CD8-positive, alpha-beta memory T cell (primary cell): ENCODE data around the gene STPG3. TPM values are rescaled to one million over a fixed set of nuclear protein-coding genes. Genes with fewer than 3 reads are reported as not detected.

Source experiments
- CTCF ChIA-PET: fragments of 350-600 bp; sonication (Branson Sonifier 250); formaldehyde crosslinking; loops from one replicate; lab custom pipeline; 2021; ENCODE audit warnings: antibody characterized with exemption; lab: Charles Lee
- POLR2A ChIA-PET: fragments of 350-600 bp; sonication (Branson Sonifier 250); formaldehyde crosslinking; loops from one replicate; lab custom pipeline; 2021; ENCODE audit warnings: antibody characterized with exemption; lab: Charles Lee
- DNase-seq, 5 donors: peaks; one replicate each; pipeline versions ENCODE4 v3.0.0 to v3.0.0-alpha.2; 2020 to 2022; ENCODE audit warnings: mixed read lengths in 1 of 5
- H3K27ac ChIP-seq: one replicate; pipeline ENCODE4 v1.7.0; 2013; ENCODE audit warnings: low read depth, mild to moderate bottlenecking, low read length, moderate library complexity
- H3K27me3 ChIP-seq: 2 replicates; pipeline ENCODE4 v1.7.0; 2013; ENCODE audit warnings: low read length, mild to moderate bottlenecking; ENCODE audit not compliant: insufficient read depth, poor library complexity, severe bottlenecking
- H3K36me3 ChIP-seq: 2 replicates; pipeline ENCODE4 v1.7.0; 2013; ENCODE audit warnings: mild to moderate bottlenecking, low read length, moderate library complexity; ENCODE audit not compliant: insufficient read depth
- H3K4me1 ChIP-seq: 2 replicates; pipeline ENCODE4 v1.7.0; 2013; ENCODE audit warnings: mild to moderate bottlenecking, low read length, moderate library complexity; ENCODE audit not compliant: insufficient read depth
- H3K4me3 ChIP-seq: 2 replicates; pipeline ENCODE4 v1.7.0; 2013; ENCODE audit warnings: mild to moderate bottlenecking, low read length
- H3K9me3 ChIP-seq: 2 replicates; pipeline ENCODE4 v1.7.0; 2013; ENCODE audit warnings: mild to moderate bottlenecking, low read length
- H3K27ac Mint-ChIP-seq, 8 donors: one replicate each; pipeline ENCODE4 v1.8.0; 2020 to 2021; ENCODE audit warnings: mixed read lengths in 8 of 8, mild to moderate bottlenecking in 6 of 8, inconsistent platforms in 3 of 8, moderate library complexity in 3 of 8
- H3K27me3 Mint-ChIP-seq, 2 donors: one replicate each; pipeline ENCODE4 v1.8.0; 2020 to 2021; ENCODE audit warnings: mixed read lengths in 2 of 2, mild to moderate bottlenecking in 1 of 2, moderate library complexity in 1 of 2
- H3K36me3 Mint-ChIP-seq, 3 donors: one replicate each; pipeline ENCODE4 v1.8.0; 2020 to 2021; ENCODE audit warnings: mixed read lengths in 3 of 3, inconsistent platforms in 1 of 3, mild to moderate bottlenecking in 1 of 3
- H3K4me1 Mint-ChIP-seq, 3 donors: one replicate each; pipeline ENCODE4 v1.8.0; 2020 to 2021; ENCODE audit warnings: mixed read lengths in 3 of 3, inconsistent platforms in 1 of 3, mild to moderate bottlenecking in 1 of 3
- H3K4me3 Mint-ChIP-seq, 7 donors: one replicate each; pipeline ENCODE4 v1.8.0; 2020 to 2021; ENCODE audit warnings: mixed read lengths in 7 of 7, mild to moderate bottlenecking in 6 of 7, moderate library complexity in 4 of 7, inconsistent platforms in 2 of 7
- H3K9me3 Mint-ChIP-seq, 5 donors: one replicate each; pipeline ENCODE4 v1.8.0; 2020 to 2022; ENCODE audit warnings: mixed read lengths in 5 of 5, mild to moderate bottlenecking in 3 of 5, moderate library complexity in 2 of 5, inconsistent platforms in 1 of 5
- polyA plus RNA-seq: library from polyadenylated mRNA; unstranded; fragments of 300-500 nt; fragmentation: Illumina TruSeq; gene quantifications from one replicate; pipeline ENCODE4 v1.2.3, GENCODE V29; 2021
- total RNA-seq, 2 experiments: library from RNA; stranded (reverse); gene quantifications; one replicate each; pipeline ENCODE4 v1.2.3, GENCODE V29; 2021

The STPG3 gene
- total and polyA plus RNA-seq, 3 experiments from 2014 or later: 0.27 to 0.28 TPM; not detected in 1

DNA sequence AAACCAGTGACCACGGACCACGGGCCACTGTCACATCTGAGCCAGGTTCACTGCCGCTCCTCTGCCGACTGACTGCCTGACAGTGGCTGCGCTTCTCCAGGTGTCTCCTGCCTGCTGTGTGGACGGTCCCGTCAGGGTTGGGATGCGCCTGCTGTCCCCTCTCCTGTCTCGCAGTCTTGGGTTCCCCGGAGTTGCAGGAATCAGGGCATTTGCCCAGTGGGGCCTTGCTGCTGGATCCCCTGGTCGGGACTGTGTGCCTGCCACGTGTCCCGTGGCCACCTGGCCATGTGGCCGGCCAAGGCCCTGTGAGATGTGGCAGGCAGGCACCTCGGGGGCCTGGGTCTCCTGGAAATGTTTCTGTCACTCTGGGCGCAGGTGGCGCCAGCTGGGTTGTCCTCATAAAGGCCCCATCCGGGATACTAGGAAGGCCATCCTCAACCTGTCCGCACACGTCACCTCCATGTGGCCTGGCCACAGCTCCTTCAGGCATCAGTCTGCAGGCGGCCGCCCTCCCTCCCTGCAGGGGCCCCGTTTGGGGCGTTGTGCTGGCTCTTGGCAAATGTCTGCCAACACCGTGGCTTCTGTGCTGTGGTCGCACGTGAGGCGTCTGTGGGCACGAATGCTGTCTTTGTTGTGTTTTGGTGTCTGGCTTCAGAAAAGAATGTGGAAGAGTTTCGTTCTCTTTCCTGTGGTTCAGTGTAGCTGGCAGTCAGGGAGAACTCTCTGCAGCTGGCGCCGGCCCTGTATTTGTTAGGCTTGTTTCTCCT is 20.0 kb downstream of the STPG3 start:
- Histone ChIP-seq H3K36me3 (peaks cover 3% of the 10 kb centered on the region), H3K4me3 (no peak overlapping the region), H3K4me1 (peaks cover 14% of the 10 kb centered on the region), H3K27ac (no peak overlapping the region), H3K27me3 (no peaks in the 10 kb centered on the region), H3K9me3 (no peaks in the 10 kb centered on the region)
- peak overlapping the region in 2 of 7 donors; percentile 20 to 32 for H3K4me3 Mint-ChIP-seq
- POLR2A ChIA-PET: no interaction called here
- CTCF ChIA-PET: interaction anchor here (1.4 kb wide), 1 partner anchor 35 kb away, joined by 3 read pairs; no protein-coding TSS in a partner anchor
- H3K36me3 Mint-ChIP-seq: peaks cover 5 to 46% (median 14%) of the 10 kb centered on the region in 3 donors
- H3K27ac Mint-ChIP-seq: peak overlapping the region in 3 of 8 donors; percentile 6 to 75 (median 43)
- peak in 2 of 5 donors; percentile 24 to 71 for DNase-seq
- H3K27me3 Mint-ChIP-seq: peaks cover 4 to 5% of the 10 kb centered on the region in 2 donors
- peaks cover 6 to 18% (median 10%) of the 10 kb centered on the region in 3 donors for H3K4me1 Mint-ChIP-seq
- H3K9me3 Mint-ChIP-seq: no peaks in the 10 kb centered on the region

DNA sequence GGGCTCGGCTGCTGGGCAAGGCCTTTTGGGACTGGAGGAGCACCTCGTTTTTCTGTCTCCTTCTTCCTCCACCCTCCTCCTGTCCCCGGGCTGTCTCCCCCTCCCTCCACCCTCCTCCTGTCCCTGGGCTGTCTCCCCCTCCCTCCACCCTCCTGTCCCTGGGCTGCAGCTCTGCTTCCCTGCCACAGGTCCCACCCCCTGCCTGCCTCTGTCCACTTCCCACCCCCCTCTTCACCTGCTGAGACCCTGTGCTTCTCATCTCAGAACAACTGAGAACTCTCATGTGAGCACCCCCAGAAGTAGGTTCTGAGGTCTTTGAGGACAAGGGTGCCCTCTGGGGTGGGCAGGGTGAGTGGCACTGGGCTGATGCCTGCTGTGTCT is 20.6 kb downstream of the STPG3 start:
- H3K9me3 Mint-ChIP-seq: no peaks in the 10 kb centered on the region
- H3K27me3 Mint-ChIP-seq: peaks cover 4 to 5% of the 10 kb centered on the region in 2 donors
- Histone ChIP-seq H3K4me3 (no peak overlapping the region), H3K27me3 (no peaks in the 10 kb centered on the region), H3K4me1 (peaks cover 14% of the 10 kb centered on the region), H3K36me3 (no peaks in the 10 kb centered on the region), H3K9me3 (no peaks in the 10 kb centered on the region), H3K27ac (no peak overlapping the region)
- H3K36me3 Mint-ChIP-seq: peaks cover 5 to 42% (median 14%) of the 10 kb centered on the region in 3 donors
- H3K4me1 Mint-ChIP-seq: peaks cover 6 to 21% (median 10%) of the 10 kb centered on the region in 3 donors
- peak overlapping the region in 2 of 7 donors; percentile 32 to 70 for H3K4me3 Mint-ChIP-seq
- CTCF ChIA-PET: interaction anchor here (1.4 kb wide), 1 partner anchor 35 kb away, joined by 3 read pairs; no protein-coding TSS in a partner anchor
- DNase-seq: no peak
- POLR2A ChIA-PET: no interaction called here
- peak overlapping the region in 2 of 8 donors; percentile 6 to 43 for H3K27ac Mint-ChIP-seq

DNA sequence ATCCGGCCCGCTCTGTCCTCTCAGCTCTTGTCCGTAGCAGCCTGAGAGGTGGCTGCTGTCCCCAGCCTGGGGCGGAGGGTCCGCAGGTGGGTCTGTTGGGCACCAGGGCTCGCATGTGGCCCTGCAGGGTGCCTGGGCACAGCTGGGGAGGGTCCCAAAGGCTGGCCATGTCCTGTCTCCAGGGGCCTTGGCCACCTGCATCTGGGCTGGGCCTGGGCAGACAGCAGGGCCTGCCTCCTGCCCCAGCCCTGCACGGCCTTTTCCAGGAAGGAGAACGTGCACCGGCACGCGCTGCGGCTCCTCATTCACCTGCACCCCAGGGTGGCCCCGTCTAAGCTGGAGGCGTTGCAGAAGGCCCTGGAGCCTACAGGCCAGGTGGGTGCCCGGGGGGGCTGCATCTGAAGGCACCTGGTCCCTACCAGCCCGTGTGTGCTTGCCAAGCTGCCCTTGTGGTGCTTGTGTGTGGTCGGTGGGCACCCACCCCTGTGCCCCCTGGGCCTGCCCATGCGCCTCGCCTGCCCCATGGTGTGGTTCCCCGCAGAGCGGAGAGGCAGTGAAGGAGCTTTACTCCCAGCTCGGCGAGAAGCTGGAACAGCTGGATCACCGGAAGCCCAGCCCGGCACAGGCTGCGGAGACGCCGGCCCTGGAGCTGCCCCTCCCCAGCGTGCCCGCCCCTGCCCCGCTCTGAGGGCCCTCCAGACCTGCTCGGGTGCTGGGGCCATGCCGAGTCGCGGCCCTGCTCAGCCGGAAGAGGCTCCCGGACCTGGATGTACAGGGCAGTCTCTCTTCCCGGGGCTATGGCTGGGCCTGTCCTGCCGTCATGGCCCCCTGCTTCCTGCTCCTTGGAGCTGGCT is 21.4 kb downstream of the STPG3 start:
- Mint-ChIP-seq H3K27ac (peak overlapping the region in 1 of 8 donors; percentile 46), H3K4me1 (peaks cover 8 to 29% (median 10%) of the 10 kb centered on the region in 3 donors), H3K9me3 (no peaks in the 10 kb centered on the region), H3K27me3 (peaks cover 5% of the 10 kb centered on the region in 2 donors), H3K36me3 (peaks cover 5 to 36% (median 14%) of the 10 kb centered on the region in 3 donors), H3K4me3 (no peak overlapping the region)
- no peak overlapping the region for H3K4me3 ChIP-seq
- no peaks in the 10 kb centered on the region for H3K9me3 ChIP-seq
- no peak for DNase-seq
- no peaks in the 10 kb centered on the region for H3K36me3 ChIP-seq
- H3K27me3 ChIP-seq: no peaks in the 10 kb centered on the region
- H3K27ac ChIP-seq: no peak overlapping the region
- peaks cover 19% of the 10 kb centered on the region for H3K4me1 ChIP-seq
- CTCF ChIA-PET: interaction anchor here (1.4 kb wide), 1 partner anchor 36 kb away, joined by 3 read pairs; no protein-coding TSS in a partner anchor
- POLR2A ChIA-PET: no interaction called here

DNA sequence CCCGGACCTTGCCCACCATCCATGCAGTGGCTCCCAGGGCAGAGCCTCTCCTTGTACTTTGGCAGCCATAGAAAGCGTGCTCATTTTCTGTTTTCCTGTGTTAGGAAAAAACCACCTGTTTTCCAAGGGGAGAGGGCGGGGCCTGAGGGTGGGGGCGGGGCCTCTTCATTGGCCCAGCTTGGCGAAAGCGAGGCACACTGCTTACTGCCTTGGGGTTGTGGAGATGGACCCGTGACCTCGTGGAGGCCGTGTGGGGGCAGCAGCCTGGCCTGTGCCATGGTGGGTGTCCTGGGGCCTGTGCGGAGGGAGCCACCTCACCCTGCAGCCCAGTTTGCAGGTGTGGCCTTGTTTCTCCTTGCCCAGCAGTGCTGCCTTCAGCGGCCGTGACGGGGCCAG is 22.0 kb downstream of the STPG3 start:
- Histone ChIP-seq H3K4me3 (no peak overlapping the region), H3K9me3 (no peaks in the 10 kb centered on the region), H3K36me3 (no peaks in the 10 kb centered on the region), H3K27me3 (no peaks in the 10 kb centered on the region), H3K4me1 (peaks cover 25% of the 10 kb centered on the region), H3K27ac (no peak overlapping the region)
- POLR2A ChIA-PET: no interaction called here
- CTCF ChIA-PET: no interaction called here
- H3K4me3 Mint-ChIP-seq: no peak overlapping the region
- no peak for DNase-seq
- H3K27me3 Mint-ChIP-seq: peaks cover 5% of the 10 kb centered on the region in 2 donors
- peaks cover 5 to 29% (median 11%) of the 10 kb centered on the region in 3 donors for H3K36me3 Mint-ChIP-seq
- H3K9me3 Mint-ChIP-seq: no peaks in the 10 kb centered on the region
- H3K4me1 Mint-ChIP-seq: peaks cover 10 to 34% (median 10%) of the 10 kb centered on the region in 3 donors
- H3K27ac Mint-ChIP-seq: no peak overlapping the region

GRCh38 chr9:137273611-137274320 is 22.7 kb downstream of the STPG3 start:
- Histone ChIP-seq H3K4me1 (peaks cover 25% of the 10 kb centered on the region), H3K9me3 (no peaks in the 10 kb centered on the region), H3K27me3 (no peaks in the 10 kb centered on the region), H3K4me3 (no peak overlapping the region), H3K36me3 (no peaks in the 10 kb centered on the region), H3K27ac (no peak overlapping the region)
- ChIA-PET POLR2A (no interaction called here), CTCF (no interaction called here)
- Mint-ChIP-seq H3K36me3 (peaks cover 1 to 23% (median 9%) of the 10 kb centered on the region in 3 donors), H3K4me1 (peaks cover 6 to 34% (median 10%) of the 10 kb centered on the region in 3 donors), H3K27me3 (peaks cover 5% of the 10 kb centered on the region in 2 donors), H3K4me3 (no peak overlapping the region), H3K9me3 (no peaks in the 10 kb centered on the region), H3K27ac (peak overlapping the region in 2 of 8 donors; percentile 7 to 32)
- DNase-seq: no peak

DNA sequence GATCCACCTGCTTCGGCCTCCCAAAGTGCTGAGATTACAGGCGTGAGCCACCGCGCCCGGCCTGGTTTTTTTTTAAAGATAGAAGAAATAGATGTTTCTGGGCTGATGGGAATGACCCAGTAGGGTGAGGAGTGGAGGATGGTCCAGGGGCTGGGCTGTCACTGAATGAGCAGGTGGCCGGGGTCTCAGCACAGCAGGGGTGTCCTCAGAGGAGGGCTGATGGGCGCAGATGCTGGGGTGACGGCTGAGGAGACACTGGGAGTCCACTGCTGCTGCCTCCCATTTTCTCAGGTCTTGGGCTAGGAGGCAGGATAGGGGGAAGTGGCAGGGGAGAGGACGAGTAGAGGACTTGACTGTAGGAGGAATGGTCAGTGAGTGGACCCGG is 24.1 kb downstream of the STPG3 start:
- Histone ChIP-seq H3K27me3 (no peaks in the 10 kb centered on the region), H3K4me1 (peaks cover 25% of the 10 kb centered on the region), H3K36me3 (no peaks in the 10 kb centered on the region), H3K27ac (no peak overlapping the region), H3K9me3 (no peaks in the 10 kb centered on the region), H3K4me3 (no peak overlapping the region)
- no peak for DNase-seq
- Mint-ChIP-seq H3K4me3 (peak overlapping the region in 3 of 7 donors; percentile 20 to 80 (median 34)), H3K27me3 (peaks cover 5% of the 10 kb centered on the region in 2 donors), H3K36me3 (peaks cover 0 to 11% (median 5%) of the 10 kb centered on the region in 3 donors), H3K4me1 (peaks cover 5 to 30% (median 8%) of the 10 kb centered on the region in 3 donors), H3K9me3 (no peaks in the 10 kb centered on the region), H3K27ac (peak overlapping the region in 2 of 8 donors; percentile 29 to 64)
- ChIA-PET CTCF (no interaction called here), POLR2A (no interaction called here)

- peaks cover 0 to 11% (median 5%) of the 10 kb centered on the region in 3 donors for H3K36me3 Mint-ChIP-seq
- POLR2A ChIA-PET: no interaction called here
- H3K9me3 ChIP-seq: no peaks in the 10 kb centered on the region
- no peaks in the 10 kb centered on the region for H3K36me3 ChIP-seq
- H3K27ac ChIP-seq: peak overlapping the region; percentile 65
- H3K27me3 ChIP-seq: no peaks in the 10 kb centered on the region
- H3K27me3 Mint-ChIP-seq: peaks cover 5% of the 10 kb centered on the region in 2 donors
- peaks cover 5 to 30% (median 8%) of the 10 kb centered on the region in 3 donors for H3K4me1 Mint-ChIP-seq
- no peak overlapping the region for H3K4me3 ChIP-seq
- no peaks in the 10 kb centered on the region for H3K9me3 Mint-ChIP-seq
- peak overlapping the region in 3 of 8 donors; percentile 29 to 66 (median 36) for H3K27ac Mint-ChIP-seq
- H3K4me3 Mint-ChIP-seq: peak overlapping the region in 2 of 7 donors; percentile 20 to 81
- peaks cover 25% of the 10 kb centered on the region for H3K4me1 ChIP-seq
- CTCF ChIA-PET: no interaction called here
- no peak for DNase-seq
Measured at GRCh38 chr9:137275588-137276472, 24.7 kb downstream of the STPG3 start.
